ENCODE results near the gene TLE5. TPM values are rescaled to one million over a fixed set of nuclear protein-coding genes. Genes with fewer than 3 reads are reported as not detected.

The TLE5 gene
- total RNA-seq (2022; extraction: Qiagen RNA extraction), result 194 to 264 TPM (median 258 TPM) in 5 replicates

DNA sequence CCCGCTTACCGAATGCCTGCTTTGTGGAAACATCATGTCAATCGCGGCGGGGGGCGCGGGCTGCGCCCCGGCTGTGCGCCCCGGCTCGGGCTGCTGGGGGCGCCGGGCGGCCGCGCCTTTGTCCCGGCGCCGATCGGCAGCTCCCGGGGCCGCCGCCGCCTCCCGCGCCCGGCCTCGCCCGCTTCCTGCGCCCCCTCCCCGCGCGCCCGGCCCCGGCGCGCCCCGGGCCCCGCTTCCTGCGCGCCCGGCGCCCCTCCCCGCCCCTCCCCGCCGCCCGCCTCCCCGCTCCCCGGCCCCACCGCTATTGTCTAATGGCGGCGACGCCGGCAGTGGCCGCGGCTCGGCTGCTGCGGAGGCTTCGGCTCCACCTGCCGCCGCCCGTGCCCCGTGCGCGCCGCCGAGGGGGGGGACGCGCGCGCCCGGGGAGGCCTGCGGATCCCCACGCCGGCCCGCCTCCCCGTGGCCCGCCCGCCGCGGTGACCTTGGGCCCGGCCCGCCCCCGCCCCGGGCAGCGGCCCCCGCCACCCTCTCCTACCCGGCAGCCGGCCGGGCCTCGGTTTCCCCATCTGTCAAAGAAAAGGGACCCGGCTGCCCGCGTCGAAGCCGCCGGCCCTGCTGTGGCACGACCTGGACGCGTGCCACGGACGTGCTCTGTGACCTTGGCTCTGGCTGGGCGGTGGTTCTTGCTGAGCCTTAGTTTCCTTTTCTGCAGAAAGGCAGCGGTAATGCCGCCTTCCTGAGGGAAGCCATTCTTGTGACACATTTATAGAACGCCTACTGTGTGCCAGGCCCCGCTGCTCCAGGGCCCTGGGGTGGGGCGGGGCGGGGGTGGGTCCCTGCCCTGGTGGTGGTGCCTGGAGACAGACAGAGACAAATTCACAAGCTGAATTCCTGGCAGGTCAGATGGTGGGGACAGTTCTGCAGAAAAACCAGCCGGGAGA, at the start of gene TLE5:
Gene TLE5 (minus strand): TSS at position 331 of the 941 bp plus-strand sequence. CDS start 295 bp downstream, at position 36.

DNA sequence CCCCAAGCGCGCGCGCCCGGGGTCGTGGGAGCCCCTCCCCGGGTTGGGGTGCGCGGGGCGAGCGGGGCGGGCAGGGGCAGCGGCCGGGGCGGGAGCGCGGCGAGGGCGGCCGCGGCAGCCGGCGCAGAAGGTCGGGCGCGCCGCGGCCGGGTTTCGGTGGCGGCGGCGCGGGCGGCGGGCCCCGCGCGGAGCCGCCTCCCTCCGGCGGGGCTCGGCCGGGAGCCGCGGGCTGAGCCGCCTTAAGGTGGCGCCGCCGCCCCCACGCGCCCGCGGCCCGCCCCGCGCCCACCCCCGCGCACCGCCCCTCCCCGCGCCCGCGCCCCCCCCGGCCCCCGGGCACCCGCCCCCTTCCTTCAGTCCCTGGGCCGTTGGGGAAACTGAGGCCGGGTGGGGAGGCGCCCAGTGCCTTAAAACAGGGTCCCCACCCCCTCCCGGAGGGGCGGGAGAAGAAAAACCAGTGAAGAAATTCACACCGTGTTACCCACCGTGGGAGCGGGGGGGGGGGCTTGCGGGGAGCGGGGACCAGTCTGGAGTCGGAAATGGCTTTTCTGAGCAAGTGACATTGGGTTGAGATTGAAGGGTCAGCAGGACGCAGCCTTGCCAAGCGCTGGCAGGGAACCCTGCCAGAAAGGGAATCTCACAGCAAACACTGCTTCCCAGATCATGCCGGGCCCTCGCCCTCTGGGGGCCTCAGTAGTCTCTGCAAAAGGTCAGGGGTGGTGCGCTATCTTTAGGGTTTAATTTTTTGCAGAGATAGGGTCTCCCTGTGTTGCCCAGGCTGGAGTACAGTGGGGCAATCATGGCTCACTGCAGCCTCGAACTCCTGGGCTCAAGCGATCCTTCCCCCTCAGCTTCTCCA, 33.0 kb downstream of the TLE5 start, which contains the start of gene TLE2:
Gene TLE2 (minus strand): TSS at position 216 of the 859 bp plus-strand sequence. CDS start 376 bp downstream, outside the sequence.

Other genes with a start within 250 kb of the TLE5 start
- gene ZNF554, start 242.6 kb downstream of the TLE5 start, total RNA-seq (2022; extraction: Qiagen RNA extraction), result 0.79 to 1.3 TPM (median 1.0 TPM) in 5 replicates
- 1.5 to 3.4 TPM (median 2.3 TPM) in 5 replicates for gene ZNF555, start 221.0 kb downstream of the TLE5 start, total RNA-seq (2022; extraction: Qiagen RNA extraction)
- 0.12 TPM in 1 of 5 replicates, not detected in the others for gene ZNF556, start 195.2 kb downstream of the TLE5 start, total RNA-seq (2022; extraction: Qiagen RNA extraction)
- gene ZNF57, start 161.6 kb downstream of the TLE5 start, total RNA-seq (2022; extraction: Qiagen RNA extraction), result 2.8 to 4.0 TPM (median 3.0 TPM) in 5 replicates
- gene ZNF77, start 117.5 kb downstream of the TLE5 start, total RNA-seq (2022; extraction: Qiagen RNA extraction), result 1.3 to 2.3 TPM (median 1.8 TPM) in 5 replicates
- gene TLE6, start 84.9 kb downstream of the TLE5 start, total RNA-seq (2022; extraction: Qiagen RNA extraction), result 4.1 to 6.6 TPM (median 5.0 TPM) in 5 replicates
- gene TLE2, start 33.2 kb downstream of the TLE5 start, total RNA-seq (2022; extraction: Qiagen RNA extraction), result 2.0 to 2.9 TPM (median 2.1 TPM) in 5 replicates
- gene GNA11, start 31.9 kb upstream of the TLE5 start, total RNA-seq (2022; extraction: Qiagen RNA extraction), result 27.2 to 33.6 TPM (median 31.9 TPM) in 5 replicates
- gene GNA15, start 73.5 kb upstream of the TLE5 start, total RNA-seq (2022; extraction: Qiagen RNA extraction), result 0.08 TPM in 2 of 5 replicates, not detected in the others
- 0.08 to 0.33 TPM (median 0.22 TPM) in 4 of 5 replicates, not detected in the other for gene S1PR4, start 116.3 kb upstream of the TLE5 start, total RNA-seq (2022; extraction: Qiagen RNA extraction)
- gene NCLN, start 123.4 kb upstream of the TLE5 start, total RNA-seq (2022; extraction: Qiagen RNA extraction), result 61.7 to 81.5 TPM (median 79.9 TPM) in 5 replicates
- gene CELF5, start 162.2 kb upstream of the TLE5 start, total RNA-seq (2022; extraction: Qiagen RNA extraction), result 0.32 to 0.59 TPM (median 0.48 TPM) in 5 replicates